Right cardiac atrium (tissue), 5 donors: ENCODE measurements around the gene RPTOR. TPM values are rescaled to one million over a fixed set of nuclear protein-coding genes. Genes with fewer than 3 reads are reported as not detected.

Source experiments
- ATAC-seq, 2 donors: fragments of 200-7000 bp; cut with Tn5 transposase; one replicate each; pipeline versions ENCODE4 v1.8.0 to v1.9.1; 2020; ENCODE audit warnings: moderate library complexity in 2 of 2, mild to moderate bottlenecking in 1 of 2
- DNase-seq, 3 donors: peaks; one replicate each; pipeline ENCODE4 v3.0.0-alpha.2; 2020
- H3K27ac ChIP-seq: one replicate; pipeline ENCODE4 v1.5.1; 2013; ENCODE audit warnings: mild to moderate bottlenecking, low read length, control low read depth, moderate library complexity
- H3K27me3 ChIP-seq: one replicate; pipeline ENCODE4 v1.6.1; 2013; ENCODE audit not compliant: control insufficient read depth, insufficient read depth
- H3K4me1 ChIP-seq: one replicate; pipeline ENCODE4 v1.6.1; 2013; ENCODE audit warnings: low read length; ENCODE audit not compliant: control insufficient read depth, insufficient read depth
- H3K4me3 ChIP-seq: one replicate; pipeline ENCODE4 v1.5.1; 2013; ENCODE audit warnings: low read length, control low read depth
- H3K9me3 ChIP-seq: one replicate; pipeline ENCODE4 v1.6.1; 2013; ENCODE audit warnings: low read length; ENCODE audit not compliant: control insufficient read depth
- WGBS: extraction: QIAGEN DNeasy Blood & Tissue Kit; methylation state at CpG from one replicate; pipeline ENCODE4 v1.1.7; 2013; 5-methylcytosine and 5-hydroxymethylcytosine counted together
- intact Hi-C, 4 donors: fragments of 100-400 bp; cut with DNase I; formaldehyde crosslinking; loops; one replicate each; pipeline versions ENCODE4 v1.11.0 to v1.14.0; 2022 to 2023
- polyA plus RNA-seq: library from polyadenylated mRNA; stranded (reverse); fragments of 200-250 nt; gene quantifications from one replicate; pipeline ENCODE4 v1.2.3, GENCODE V29; 2013
- total RNA-seq, 4 donors: library from RNA; stranded (reverse); fragmentation: NEBNext Ultra II Directional; extraction: Animal tissue kit (Norgen Biotek cat#: 25700); gene quantifications; one replicate each; pipeline ENCODE4 v1.2.1, GENCODE V29; 2021
- donor health status: healthy with polysubstance abuse.
- donor health status: DM: no; HTN: yes; CAD: no.
- donor health status: DM: no; HTN: no; CAD: no.
- donor health status: DM: no; HTN: yes; CAD: no; lungs with severe emphysema.
- donor health status: DM: yes; HTN: yes; CAD: no.

The RPTOR gene
- total and polyA plus RNA-seq, 5 donors, result 15.2 to 27.0 (median 25.3) TPM

DNA sequence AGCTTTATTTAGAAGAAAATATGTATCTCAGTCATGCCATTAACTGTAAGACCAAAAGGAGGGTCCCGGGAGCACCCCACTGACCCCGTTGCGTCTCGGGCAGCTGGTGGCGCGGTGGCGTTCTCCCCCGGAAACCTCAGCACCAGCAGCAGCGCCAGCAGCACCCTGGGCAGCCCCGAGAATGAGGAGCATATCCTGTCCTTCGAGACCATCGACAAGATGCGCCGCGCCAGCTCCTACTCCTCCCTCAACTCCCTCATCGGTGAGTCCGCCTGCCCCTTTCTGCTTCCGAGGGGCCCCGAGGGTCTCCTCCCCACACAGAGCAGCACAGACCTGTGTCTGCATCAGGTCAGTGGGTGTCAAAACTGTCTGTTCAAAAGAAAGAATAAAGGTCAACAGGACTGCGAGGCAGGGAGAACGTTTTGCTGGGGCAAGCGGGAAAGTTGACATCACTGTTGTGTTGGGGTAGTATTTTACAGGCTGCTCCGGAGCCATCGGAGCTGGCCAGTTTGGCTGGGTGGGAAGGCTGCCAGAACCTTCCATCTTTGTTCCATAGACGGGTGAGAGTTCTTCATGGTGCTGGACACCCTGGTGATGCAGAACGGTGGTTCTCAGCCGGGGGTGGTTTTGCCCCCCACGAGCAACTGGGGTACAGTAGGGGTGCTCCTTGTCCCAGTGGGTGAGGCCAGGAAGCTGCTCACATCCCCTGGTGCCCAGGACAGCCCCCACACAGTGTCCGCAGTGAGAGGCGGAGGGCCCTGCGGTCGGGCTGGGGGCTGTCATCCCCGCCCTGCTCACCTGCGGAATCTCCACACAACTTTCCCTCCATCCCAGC is 349.2 kb downstream of the RPTOR start:
- 97% methylated on average over 34 of the region's 34 CpGs for WGBS
- ATAC-seq, result no peak
- Histone ChIP-seq H3K4me1 (peaks cover 3% of the 10 kb centered on the region), H3K9me3 (no peaks in the 10 kb centered on the region), H3K4me3 (no peak overlapping the region), H3K27me3 (no peaks in the 10 kb centered on the region), H3K27ac (no peak overlapping the region)
- no peak for DNase-seq
- intact Hi-C loops, result no loop called here

DNA sequence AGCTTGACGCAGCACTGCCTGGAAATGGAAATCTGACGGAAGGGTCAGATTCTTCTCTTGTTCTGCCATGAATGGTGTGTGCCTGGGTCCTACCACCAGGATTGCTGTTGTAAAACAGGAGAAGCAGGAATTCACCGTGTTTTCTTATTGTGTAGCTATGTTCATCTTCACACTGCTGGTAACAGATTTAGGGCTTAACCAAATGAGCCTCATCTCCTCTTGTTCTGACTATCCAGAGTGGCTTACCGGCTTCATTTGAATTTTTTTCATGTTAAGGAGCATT is 349.7 kb downstream of the RPTOR start:
- no peak overlapping the region for H3K27ac ChIP-seq
- H3K4me1 ChIP-seq, result peaks cover 3% of the 10 kb centered on the region
- 96% methylated on average over 4 of the region's 4 CpGs for WGBS
- ATAC-seq (no peak), DNase-seq (no peak)
- H3K27me3 ChIP-seq, result no peaks in the 10 kb centered on the region
- H3K9me3 ChIP-seq, result no peaks in the 10 kb centered on the region
- no peak overlapping the region for H3K4me3 ChIP-seq
- intact Hi-C loops, result no loop called here

DNA sequence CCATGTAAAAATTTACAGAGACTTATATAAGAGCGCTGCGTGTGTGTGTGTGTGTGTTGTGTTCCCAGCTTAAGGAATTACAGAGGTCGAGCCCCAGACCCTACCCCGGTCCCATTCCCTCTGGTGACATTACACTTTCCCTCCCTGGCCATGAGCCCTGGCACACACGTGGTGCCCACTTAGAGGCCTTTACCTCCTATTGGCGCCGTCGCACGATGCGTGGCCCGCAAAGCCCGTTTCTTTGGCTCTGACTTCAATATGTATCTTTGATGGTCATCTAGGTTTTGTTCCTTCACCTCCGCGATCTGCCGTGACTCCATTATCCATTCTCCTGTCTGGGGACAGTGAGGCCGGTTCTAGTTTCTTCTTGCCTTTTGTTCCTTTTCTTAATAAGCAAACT is 350.1 kb downstream of the RPTOR start:
- intact Hi-C loops, result no loop called here
- H3K27me3 ChIP-seq, result no peaks in the 10 kb centered on the region
- H3K27ac ChIP-seq, result no peak overlapping the region
- no peak for DNase-seq
- no peak for ATAC-seq
- H3K4me3 ChIP-seq, result no peak overlapping the region
- peaks cover 3% of the 10 kb centered on the region for H3K4me1 ChIP-seq
- WGBS, result 97% methylated on average over 16 of the region's 16 CpGs
- no peaks in the 10 kb centered on the region for H3K9me3 ChIP-seq

DNA sequence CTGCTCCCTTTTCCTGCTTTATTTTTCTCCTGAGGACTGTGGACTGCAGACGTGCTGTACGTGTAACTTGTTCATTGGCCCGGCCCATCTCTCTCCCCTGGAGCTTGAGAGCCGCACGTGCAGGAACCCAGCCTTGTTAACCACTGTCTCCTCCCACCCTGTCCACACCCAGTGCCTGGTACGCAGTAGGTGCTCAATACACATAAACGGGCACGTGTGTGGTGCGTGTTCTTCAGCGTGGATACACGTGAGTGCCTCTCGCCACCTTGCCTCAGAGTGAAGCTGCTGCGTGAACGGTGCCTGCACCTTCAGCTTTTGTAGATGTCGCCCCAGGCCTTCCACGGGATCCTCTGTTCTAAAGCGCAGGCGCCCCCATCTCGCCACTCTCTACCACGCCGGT is 350.7 kb downstream of the RPTOR start:
- intact Hi-C loops, result no loop called here
- WGBS, result 83% methylated on average over 21 of the region's 21 CpGs

DNA sequence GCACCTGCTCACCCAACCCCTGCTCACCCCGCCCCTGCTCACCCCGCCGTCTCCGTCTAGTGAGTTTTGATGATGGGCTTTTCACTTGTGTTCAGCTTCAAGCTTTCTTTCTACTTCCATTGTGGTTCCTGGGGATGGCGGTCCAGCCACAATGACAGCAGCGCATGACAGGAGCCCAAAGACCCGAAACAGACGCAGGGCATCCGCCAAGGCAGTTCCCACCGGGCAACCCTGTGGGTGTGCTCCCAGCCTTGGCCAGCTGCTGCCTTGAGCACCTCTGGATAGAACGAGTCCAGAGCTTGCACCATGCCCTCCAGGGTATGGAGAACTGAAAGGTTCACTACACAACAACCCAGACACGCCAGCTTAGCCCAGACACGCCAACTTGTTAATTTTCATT is 354.1 kb downstream of the RPTOR start:
- WGBS, result 96% methylated on average over 13 of the region's 13 CpGs
- no peak overlapping the region for H3K4me3 ChIP-seq
- no peaks in the 10 kb centered on the region for H3K27me3 ChIP-seq
- no peak for ATAC-seq
- intact Hi-C loops, result no loop called here
- no peak overlapping the region for H3K27ac ChIP-seq
- H3K4me1 ChIP-seq, result no peaks in the 10 kb centered on the region
- H3K9me3 ChIP-seq, result no peaks in the 10 kb centered on the region
- DNase-seq, result peak in 1 of 3 donors; percentile 30

More for the DNA sequence above, 350.7 kb downstream of the RPTOR start:
- Histone ChIP-seq H3K4me1 (peaks cover 3% of the 10 kb centered on the region), H3K27ac (no peak overlapping the region), H3K9me3 (no peaks in the 10 kb centered on the region), H3K27me3 (no peaks in the 10 kb centered on the region), H3K4me3 (no peak overlapping the region)
- DNase-seq (no peak), ATAC-seq (no peak)

DNA sequence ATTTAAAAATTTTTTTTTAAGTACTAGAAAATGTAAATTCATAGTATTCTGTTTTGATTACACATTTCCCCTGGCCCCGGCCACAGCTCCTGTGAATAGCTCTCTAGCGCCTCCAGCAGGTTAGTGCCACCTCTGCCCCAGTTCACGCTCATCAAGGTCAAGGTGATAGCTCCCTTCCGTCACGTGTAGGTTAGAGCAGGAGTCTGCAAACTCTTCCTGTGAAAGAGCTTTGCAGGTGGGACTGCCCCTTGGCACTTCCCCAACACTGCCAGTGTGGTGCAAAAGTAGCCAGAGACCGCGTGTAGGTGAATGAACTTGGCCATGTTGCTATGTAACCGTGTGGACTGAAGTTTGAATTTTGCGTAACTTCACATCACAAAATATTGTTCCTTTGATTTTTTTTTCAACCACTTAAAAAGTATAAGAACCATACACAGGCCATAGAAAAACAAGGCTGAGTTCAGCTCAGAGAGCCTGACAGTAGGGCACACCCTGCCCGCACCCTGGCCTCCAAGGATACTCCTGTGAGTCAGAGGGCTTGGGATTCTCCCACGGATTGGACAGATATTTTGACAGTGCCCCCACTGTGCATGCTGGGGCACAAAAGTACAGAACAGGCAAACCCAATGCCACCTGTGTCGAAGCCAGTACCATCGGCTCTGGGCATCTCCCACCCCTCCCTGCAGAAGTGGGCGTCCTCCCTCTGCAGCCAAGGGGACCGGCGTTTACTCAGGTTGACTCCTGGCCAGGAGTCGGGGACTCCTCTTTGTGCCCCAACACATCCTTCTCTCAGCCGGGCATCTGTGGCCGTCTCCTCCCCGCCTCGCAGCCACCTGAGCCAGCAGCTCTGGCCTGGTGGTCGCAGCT is 355.0 kb downstream of the RPTOR start:
- H3K4me3 ChIP-seq, result no peak overlapping the region
- no peaks in the 10 kb centered on the region for H3K27me3 ChIP-seq
- no peaks in the 10 kb centered on the region for H3K9me3 ChIP-seq
- ATAC-seq (no peak), DNase-seq (peak in 1 of 3 donors; percentile 50)
- intact Hi-C loops, result no loop called here
- WGBS, result 90% methylated on average over 22 of the region's 22 CpGs
- no peak overlapping the region for H3K27ac ChIP-seq
- no peaks in the 10 kb centered on the region for H3K4me1 ChIP-seq

DNA sequence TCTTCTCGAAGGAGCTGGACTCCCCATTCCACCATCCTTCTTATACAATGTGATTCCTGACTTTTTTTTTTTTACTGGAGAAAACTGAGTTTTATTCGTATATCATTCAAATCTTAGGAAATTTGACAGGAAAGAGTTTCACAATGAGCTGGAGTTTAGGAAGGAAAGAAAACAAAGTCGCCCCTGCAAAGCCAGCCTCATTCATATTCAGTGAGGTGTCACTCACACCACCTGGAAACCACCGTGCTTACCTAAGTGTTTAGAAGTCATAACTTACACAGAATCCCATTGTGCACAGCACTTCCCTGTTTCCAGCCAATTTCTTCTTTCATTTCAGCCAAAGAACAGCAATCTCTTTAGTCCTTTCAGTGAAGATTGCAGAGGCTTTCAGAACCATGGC is 356.7 kb downstream of the RPTOR start:
- no peaks in the 10 kb centered on the region for H3K4me1 ChIP-seq
- DNase-seq, result no peak
- ATAC-seq, result no peak
- WGBS, result 67% methylated on average over 4 of the region's 4 CpGs
- no peak overlapping the region for H3K27ac ChIP-seq
- intact Hi-C loops, result no loop called here
- H3K9me3 ChIP-seq, result no peaks in the 10 kb centered on the region
- no peak overlapping the region for H3K4me3 ChIP-seq
- H3K27me3 ChIP-seq, result no peaks in the 10 kb centered on the region

DNA sequence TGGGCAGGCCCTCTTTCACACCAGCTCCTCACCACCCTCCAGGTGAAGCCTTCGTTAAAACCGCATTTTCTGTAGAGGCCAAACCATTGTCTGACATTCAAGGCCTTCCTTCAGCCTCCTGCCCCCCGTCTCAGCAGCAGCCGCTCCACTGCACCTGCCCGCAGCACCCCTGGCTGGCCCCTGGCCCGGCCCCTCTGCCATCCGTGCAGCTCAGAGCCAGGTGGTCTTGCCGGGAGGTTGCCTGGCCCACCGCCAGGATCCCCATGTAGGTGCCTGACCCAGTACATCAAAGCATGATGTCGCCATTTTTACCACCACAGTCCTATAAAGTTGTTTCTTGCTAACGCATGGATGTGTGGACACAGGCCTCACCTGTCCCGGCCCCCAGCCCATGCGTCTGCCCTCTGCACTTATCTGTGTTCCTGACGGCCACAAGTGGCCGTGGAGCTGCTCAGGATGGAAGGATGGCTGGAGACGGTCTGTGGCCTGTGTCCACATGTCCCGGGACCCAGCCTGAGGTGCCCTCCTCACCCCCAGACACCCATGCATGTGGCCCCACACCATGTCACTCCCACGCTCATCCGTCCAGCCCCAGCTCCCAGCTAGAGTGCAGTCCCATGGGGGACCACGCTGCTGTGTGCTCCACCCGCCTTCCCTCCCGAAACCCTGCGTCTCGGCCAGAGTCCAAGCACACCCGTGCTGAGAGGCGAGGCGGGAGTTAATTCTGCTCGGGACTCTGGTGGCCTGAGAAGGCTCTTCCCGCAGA is 357.7 kb downstream of the RPTOR start:
- no peak overlapping the region for H3K4me3 ChIP-seq
- peak in 1 of 3 donors; percentile 58 for DNase-seq
- 90% methylated on average over 29 of the region's 29 CpGs for whole genome bisulfite sequencing
- peak in 1 of 2 donors; percentile 29 for ATAC-seq
- H3K27me3 ChIP-seq, result no peaks in the 10 kb centered on the region
- intact Hi-C loops, result no loop called here
- H3K9me3 ChIP-seq, result no peaks in the 10 kb centered on the region
- no peak overlapping the region for H3K27ac ChIP-seq
- H3K4me1 ChIP-seq, result no peaks in the 10 kb centered on the region

DNA sequence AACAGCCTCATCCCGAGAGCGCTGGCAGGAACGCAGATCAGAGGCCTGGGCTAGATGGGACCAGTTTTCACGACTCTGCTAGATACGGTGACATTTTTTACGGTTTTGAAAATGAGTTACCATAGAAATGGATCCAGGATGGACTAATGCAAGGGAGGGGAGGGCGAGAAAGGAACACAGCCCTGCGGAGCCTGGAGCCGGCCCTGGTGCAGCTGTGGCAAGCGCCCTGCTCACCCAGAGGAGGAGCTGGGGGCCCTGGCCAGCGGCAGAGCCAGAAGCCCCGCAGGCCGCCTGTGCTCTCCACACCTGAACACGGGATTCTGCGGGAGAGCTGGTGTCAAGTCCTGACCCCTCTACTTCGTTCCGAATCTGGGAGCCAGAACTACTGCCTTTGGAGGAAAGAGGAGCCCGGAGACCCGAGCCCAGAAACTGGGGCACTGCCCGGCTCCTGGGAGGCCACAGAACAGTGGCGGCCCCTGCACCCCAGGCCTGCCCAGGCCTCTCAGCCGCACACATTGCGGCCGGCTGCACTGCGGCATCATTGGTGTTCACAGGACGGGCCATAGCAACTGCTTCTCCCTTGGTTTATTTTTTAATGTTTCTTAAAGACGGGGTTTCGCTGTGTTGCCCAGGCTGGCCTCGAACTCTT is 358.4 kb downstream of the RPTOR start:
- H3K4me3 ChIP-seq, result no peak overlapping the region
- H3K27ac ChIP-seq, result no peak overlapping the region
- no peaks in the 10 kb centered on the region for H3K9me3 ChIP-seq
- ATAC-seq (no peak), DNase-seq (peak in 1 of 3 donors; percentile 33)
- WGBS, result 95% methylated on average over 29 of the region's 29 CpGs
- no peaks in the 10 kb centered on the region for H3K27me3 ChIP-seq
- intact Hi-C loops, result no loop called here
- no peaks in the 10 kb centered on the region for H3K4me1 ChIP-seq

DNA sequence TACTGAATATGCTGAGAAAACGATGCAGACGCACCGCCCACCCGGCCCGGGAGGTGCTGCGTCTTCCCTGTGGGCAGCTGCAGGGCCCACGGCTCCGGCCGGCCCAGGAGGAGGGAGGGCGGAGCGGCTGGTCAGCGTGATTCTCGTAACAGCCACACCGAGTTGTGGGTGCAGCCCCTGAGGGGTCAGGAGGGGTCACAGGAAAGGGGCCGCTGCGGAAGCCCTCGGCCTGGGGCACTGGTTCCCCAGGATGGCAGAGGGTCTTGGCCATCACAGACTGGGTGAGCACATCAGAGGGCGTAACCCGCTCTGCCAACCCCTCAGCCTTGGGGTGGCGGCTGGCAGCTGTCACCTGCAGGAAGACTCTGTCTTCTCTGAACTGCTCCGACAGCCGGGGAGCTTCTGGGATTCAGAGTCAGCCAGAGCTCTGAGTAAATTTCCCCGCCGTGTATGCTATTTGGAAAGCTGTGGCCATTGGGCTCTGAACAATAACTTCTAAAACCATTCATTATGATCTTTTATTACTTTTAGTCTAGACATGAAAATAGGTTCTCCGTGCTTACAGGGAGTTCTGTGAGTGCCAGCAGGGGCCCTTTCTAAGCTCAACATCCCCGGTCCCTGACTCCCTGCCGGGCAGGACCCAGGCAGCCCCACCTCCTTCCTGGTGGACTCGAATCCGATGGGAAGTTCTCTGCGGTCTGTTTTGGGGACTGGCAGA is 359.6 kb downstream of the RPTOR start:
- Histone ChIP-seq H3K4me1 (no peaks in the 10 kb centered on the region), H3K4me3 (no peak overlapping the region), H3K27me3 (no peaks in the 10 kb centered on the region), H3K9me3 (no peaks in the 10 kb centered on the region), H3K27ac (no peak overlapping the region)
- intact Hi-C loops, result no loop called here
- 93% methylated on average over 30 of the region's 30 CpGs for WGBS
- DNase-seq, result peak in 1 of 3 donors; percentile 14
- no peak for ATAC-seq
